ENCODE measurements around the gene KBTBD4.
"Not testable (repeated sequence)": the region's sequence is repeated elsewhere in the genome, so short reads cannot be mapped to it uniquely, and the experiment has no call there.

KBTBD4 gene

GRCh38 chr11:47531666-47532065 lies 47.1 kb downstream of the KBTBD4 start:
- H3K27me3 ChIP-seq (ENCODE audit: low read length): no peaks in the 10 kb centered on the region
- H3K9me3 ChIP-seq (ENCODE audit: insufficient read depth, low read length): no peaks in the 10 kb centered on the region
- peaks cover 19% of the 10 kb centered on the region for H4K20me1 ChIP-seq (ENCODE audit: low read depth, low read length)
- H3K79me2 ChIP-seq (ENCODE audit: insufficient read depth, low read length): peaks cover 100% of the 10 kb centered on the region
- H3K4me3 ChIP-seq (ENCODE audit: insufficient read depth, low read length, poor library complexity, severe bottlenecking): no peak overlapping the region
- no peak overlapping the region for H3K9ac ChIP-seq (ENCODE audit: low read length)
- no peak overlapping the region for H3K4me2 ChIP-seq (ENCODE audit: low read depth, low read length, poor library complexity, severe bottlenecking)
- no peak overlapping the region for H2AFZ ChIP-seq (ENCODE audit: low read depth, low read length, severe bottlenecking)
- H3F3A ChIP-seq (ENCODE audit: insufficient read depth): peaks cover 7% of the 10 kb centered on the region; the same call in 1 of the 2 replicates
- no peak overlapping the region for H3K27ac ChIP-seq (ENCODE audit: low read depth, low read length)
- no peaks in the 10 kb centered on the region for H3K36me3 ChIP-seq (ENCODE audit: low read length)
- H3K9me2 ChIP-seq (replicated peaks; ENCODE audit: insufficient read depth, low read length): no peaks in the 10 kb centered on the region
- no peak for TF ChIP-seq CTCF (IDR thresholded peaks at IDR 0.05; ENCODE audit: insufficient read depth, low read length, poor library complexity, severe bottlenecking)
- TF ChIP-seq EZH2phosphoT487 (conservative IDR thresholded peaks at IDR 0.05; ENCODE audit: low read length): no peak

GRCh38 chr11:47530721-47531120 lies 48.0 kb downstream of the KBTBD4 start:
- not testable (repeated sequence) for H3K9ac ChIP-seq (ENCODE audit: low read length); H3K9me3 ChIP-seq (ENCODE audit: insufficient read depth, low read length); H3K27me3 ChIP-seq (ENCODE audit: low read length); H3K36me3 ChIP-seq (ENCODE audit: low read length); H3K4me3 ChIP-seq (ENCODE audit: insufficient read depth, low read length, poor library complexity, severe bottlenecking); H3F3A ChIP-seq (ENCODE audit: insufficient read depth); H2AFZ ChIP-seq (ENCODE audit: low read depth, low read length, severe bottlenecking); H3K4me2 ChIP-seq (ENCODE audit: low read depth, low read length, poor library complexity, severe bottlenecking); H3K9me2 ChIP-seq (replicated peaks; ENCODE audit: insufficient read depth, low read length); H3K27ac ChIP-seq (ENCODE audit: low read depth, low read length)
- Histone ChIP-seq H3K79me2 (ENCODE audit: insufficient read depth, low read length) (peaks cover 100% of the 10 kb centered on the region), H4K20me1 (ENCODE audit: low read depth, low read length) (peaks cover 18% of the 10 kb centered on the region)

GRCh38 chr11:47529951-47530350 lies 48.8 kb downstream of the KBTBD4 start:
- peaks cover 19% of the 10 kb centered on the region for H4K20me1 ChIP-seq (ENCODE audit: low read depth, low read length)

GRCh38 chr11:47527186-47527585 lies 51.6 kb downstream of the KBTBD4 start:
- Histone ChIP-seq H3K79me2 (ENCODE audit: insufficient read depth, low read length) (peaks cover 100% of the 10 kb centered on the region), H3F3A (ENCODE audit: insufficient read depth) (peaks cover 20% of the 10 kb centered on the region; the same call in 1 of the 2 replicates), H2AFZ (ENCODE audit: low read depth, low read length, severe bottlenecking) (no peak overlapping the region), H4K20me1 (ENCODE audit: low read depth, low read length) (peaks cover 25% of the 10 kb centered on the region), H3K36me3 (ENCODE audit: low read length) (no peaks in the 10 kb centered on the region), H3K9me3 (ENCODE audit: insufficient read depth, low read length) (no peaks in the 10 kb centered on the region), H3K9ac (ENCODE audit: low read length) (no peak overlapping the region), H3K4me2 (ENCODE audit: low read depth, low read length, poor library complexity, severe bottlenecking) (no peak overlapping the region), H3K27me3 (ENCODE audit: low read length) (no peaks in the 10 kb centered on the region), H3K27ac (ENCODE audit: low read depth, low read length) (no peak overlapping the region), H3K4me3 (ENCODE audit: insufficient read depth, low read length, poor library complexity, severe bottlenecking) (no peak overlapping the region), H3K9me2 (replicated peaks; ENCODE audit: insufficient read depth, low read length) (no peaks in the 10 kb centered on the region)
- TF ChIP-seq EZH2phosphoT487 (conservative IDR thresholded peaks at IDR 0.05; ENCODE audit: low read length) (no peak), CTCF (IDR thresholded peaks at IDR 0.05; ENCODE audit: insufficient read depth, low read length, poor library complexity, severe bottlenecking) (no peak)

More at GRCh38 chr11:47529951-47530350, 48.8 kb downstream of the KBTBD4 start:
- Histone ChIP-seq H3K79me2 (ENCODE audit: insufficient read depth, low read length) (peaks cover 100% of the 10 kb centered on the region), H3K4me3 (ENCODE audit: insufficient read depth, low read length, poor library complexity, severe bottlenecking) (no peak overlapping the region), H3F3A (ENCODE audit: insufficient read depth) (peaks cover 14% of the 10 kb centered on the region; the same call in 1 of the 2 replicates), H3K36me3 (ENCODE audit: low read length) (no peaks in the 10 kb centered on the region), H3K9ac (ENCODE audit: low read length) (no peak overlapping the region), H3K9me3 (ENCODE audit: insufficient read depth, low read length) (no peaks in the 10 kb centered on the region), H3K9me2 (replicated peaks; ENCODE audit: insufficient read depth, low read length) (no peaks in the 10 kb centered on the region), H2AFZ (ENCODE audit: low read depth, low read length, severe bottlenecking) (no peak overlapping the region), H3K27ac (ENCODE audit: low read depth, low read length) (no peak overlapping the region), H3K4me2 (ENCODE audit: low read depth, low read length, poor library complexity, severe bottlenecking) (no peak overlapping the region), H3K27me3 (ENCODE audit: low read length) (no peaks in the 10 kb centered on the region)
- TF ChIP-seq CTCF (IDR thresholded peaks at IDR 0.05; ENCODE audit: insufficient read depth, low read length, poor library complexity, severe bottlenecking): no peak
- no peak for TF ChIP-seq EZH2phosphoT487 (conservative IDR thresholded peaks at IDR 0.05; ENCODE audit: low read length)

- H3K27ac ChIP-seq (ENCODE audit: low read depth, low read length): not testable (repeated sequence)
Measured at GRCh38 chr11:47526032-47526431, 52.7 kb downstream of the KBTBD4 start.

More at GRCh38 chr11:47526032-47526431, 52.7 kb downstream of the KBTBD4 start:
- not testable (repeated sequence) for H3K4me3 ChIP-seq (ENCODE audit: insufficient read depth, low read length, poor library complexity, severe bottlenecking); H3K9me3 ChIP-seq (ENCODE audit: insufficient read depth, low read length); H3K9me2 ChIP-seq (replicated peaks; ENCODE audit: insufficient read depth, low read length); H3K9ac ChIP-seq (ENCODE audit: low read length); H3K4me2 ChIP-seq (ENCODE audit: low read depth, low read length, poor library complexity, severe bottlenecking); H3K27me3 ChIP-seq (ENCODE audit: low read length); H3K36me3 ChIP-seq (ENCODE audit: low read length); H2AFZ ChIP-seq (ENCODE audit: low read depth, low read length, severe bottlenecking)
- Histone ChIP-seq H3F3A (ENCODE audit: insufficient read depth) (peaks cover 20% of the 10 kb centered on the region; the same call in 1 of the 2 replicates), H3K79me2 (ENCODE audit: insufficient read depth, low read length) (peaks cover 99% of the 10 kb centered on the region), H4K20me1 (ENCODE audit: low read depth, low read length) (peaks cover 22% of the 10 kb centered on the region; the same call in 1 of the 2 replicates)
